HG03432 (cell line): Measurements from ENCODE around the gene HOXA7.

Experiments
- ATAC-seq: cut with Tn5 transposase; IDR thresholded peaks from one replicate; pipeline ENCODE4 v1.9.1; 2021; ENCODE audit warnings: mild to moderate bottlenecking, moderate library complexity; ENCODE audit not compliant: unreplicated experiment

The HOXA7 gene

GRCh38 chr7:27156508-27156898 is at the start of gene HOXA7:
TSS of gene HOXA7 (minus strand) at chr7:27156675. CDS start at chr7:27156545, 130 bp downstream.
- ATAC-seq, result no peak

- no peak for ATAC-seq
These were observed 49.1 kb upstream of the HOXA7 start for GRCh38 chr7:27205325-27206280.

- no peak for ATAC-seq
These were observed 48.4 kb upstream of the HOXA7 start for GRCh38 chr7:27204851-27205322.

- no peak for ATAC-seq
These were observed 47.6 kb upstream of the HOXA7 start for GRCh38 chr7:27203964-27204594.

GRCh38 chr7:27203365-27203953 is 47.0 kb upstream of the HOXA7 start:
- ATAC-seq, result no peak

- ATAC-seq, result no peak
These were observed 46.3 kb upstream of the HOXA7 start for GRCh38 chr7:27202862-27203134.

GRCh38 chr7:27202018-27202861 is 45.8 kb upstream of the HOXA7 start:
- no peak for ATAC-seq

GRCh38 chr7:27201580-27202017 is 45.1 kb upstream of the HOXA7 start:
- ATAC-seq, result no peak

GRCh38 chr7:27200761-27201579 is 44.5 kb upstream of the HOXA7 start:
- ATAC-seq, result no peak

GRCh38 chr7:27199849-27200760 is 43.6 kb upstream of the HOXA7 start, which contains the start of gene HOXA13:
TSS of gene HOXA13 (minus strand) at chr7:27200091. CDS start at chr7:27200077, 14 bp downstream.
- ATAC-seq, result peak; percentile 67

GRCh38 chr7:27198871-27199801 is 42.7 kb upstream of the HOXA7 start:
- no peak for ATAC-seq

GRCh38 chr7:27198138-27198841 is 41.8 kb upstream of the HOXA7 start:
- no peak for ATAC-seq

- no peak for ATAC-seq
These were observed 40.9 kb upstream of the HOXA7 start for GRCh38 chr7:27197137-27198042.

GRCh38 chr7:27196287-27196767 is 39.9 kb upstream of the HOXA7 start:
- ATAC-seq, result no peak

- ATAC-seq, result no peak
These were observed 38.4 kb upstream of the HOXA7 start for GRCh38 chr7:27194686-27195379.
